ENCODE measurements around the gene DISP2.

GRCh38 chr15:40420071-40420713 is 62.2 kb downstream of the DISP2 start:
- TF ChIP-seq TAF1 (IDR thresholded peaks at IDR 0.05; ENCODE audit: low read depth, low read length) (no peak), CTCF (IDR thresholded peaks at IDR 0.05; ENCODE audit: control extremely low read depth in 1 of 3, insufficient read depth in 1 of 3, low read depth in 1 of 3, low read length in 3 of 3) (no peak), POLR2A (IDR thresholded peaks at IDR 0.05; ENCODE audit: control extremely low read depth in 1 of 2, low read depth in 2 of 2, low read length in 2 of 2) (no peak), POLR2AphosphoS5 (IDR thresholded peaks at IDR 0.05; ENCODE audit: low read depth, low read length) (peak; percentile 64; the same call in 1 of the 2 replicates)

All from H1 (cell line).